Breast epithelium (tissue), 4 donors: Measurements from ENCODE around the gene EXO1. TPM values are rescaled to one million over a fixed set of nuclear protein-coding genes. Genes with fewer than 3 reads are reported as not detected.
"Not testable (repeated sequence)": the region's sequence is repeated elsewhere in the genome, so short reads cannot be mapped to it uniquely, and the experiment has no call there.

Experiments
- DNase-seq, 2 donors: peaks; one replicate each; pipeline ENCODE4 v3.0.0-alpha.2; 2019; ENCODE audit warnings: low spot score in 2 of 2
- H3K27ac ChIP-seq, 2 donors: fragments of 200-600 bp; sonication (generic) in 1 of 2; one replicate each; pipeline ENCODE4 v1.5.1; 2016 to 2019; ENCODE audit warnings: mild to moderate bottlenecking in 1 of 2
- H3K27me3 ChIP-seq, 2 donors: fragments of 200-600 bp; sonication (generic) in 1 of 2; one replicate each; pipeline versions ENCODE4 v1.5.1 to v1.6.0; 2017 to 2019; ENCODE audit warnings: control low read depth in 1 of 2, mild to moderate bottlenecking in 1 of 2
- H3K36me3 ChIP-seq: fragments of 200-600 bp; one replicate; pipeline ENCODE4 v1.5.1; 2019
- H3K4me1 ChIP-seq, 2 donors: fragments of 200-600 bp; sonication (generic); one replicate each; pipeline ENCODE4 v1.5.1; 2016 to 2019; ENCODE audit warnings: control low read depth in 1 of 2
- H3K4me3 ChIP-seq, 3 donors: fragments of 200-600 bp; sonication (generic); 1 replicate in 2 of 3; 2 replicates in 1 of 3; pipeline ENCODE4 v1.5.1; 2016 to 2019; ENCODE audit warnings: mild to moderate bottlenecking in 3 of 3, moderate library complexity in 2 of 3
- H3K9me3 ChIP-seq, 2 donors: fragments of 200-600 bp; sonication (generic) in 1 of 2; one replicate each; pipeline ENCODE4 v1.5.1; 2016 to 2019; ENCODE audit warnings: control low read depth in 1 of 2
- POLR2A ChIP-seq: fragments of 450-650 bp; IDR thresholded peaks from one replicate; pipeline ENCODE4 v1.6.1; 2016; ENCODE audit warnings: antibody characterized with exemption, mild to moderate bottlenecking, moderate library complexity
- POLR2AphosphoS5 ChIP-seq, 3 donors: sonication (generic); formaldehyde crosslinking; IDR thresholded peaks; one replicate each; pipeline ENCODE4 v1.6.1; 2017; ENCODE audit warnings: antibody characterized with exemption in 3 of 3
- intact Hi-C: fragments of 100-400 bp; cut with DNase I; formaldehyde crosslinking; loops from one replicate; pipeline ENCODE4 v1.15.1; 2023; ENCODE audit warnings: low total_unique reads
- total RNA-seq, 3 donors: library from RNA; depleted of rRNA; stranded (reverse); fragments of >200 nt; gene quantifications; one replicate each; pipeline ENCODE4 v1.1.0, GENCODE V29; 2016
- TF ChIP-seq, protein P1 (sequence below), 3 donors: fragments of 450-650 bp; IDR thresholded peaks; one replicate each; pipeline ENCODE4 v1.5.1; 2016 to 2017; ENCODE audit warnings: antibody characterized with exemption in 3 of 3, mild to moderate bottlenecking in 3 of 3, moderate library complexity in 3 of 3

EXO1 gene
- under 1 TPM in 1 of 3 donors, not detected in 2; 0.16 TPM for total RNA-seq

DNA sequence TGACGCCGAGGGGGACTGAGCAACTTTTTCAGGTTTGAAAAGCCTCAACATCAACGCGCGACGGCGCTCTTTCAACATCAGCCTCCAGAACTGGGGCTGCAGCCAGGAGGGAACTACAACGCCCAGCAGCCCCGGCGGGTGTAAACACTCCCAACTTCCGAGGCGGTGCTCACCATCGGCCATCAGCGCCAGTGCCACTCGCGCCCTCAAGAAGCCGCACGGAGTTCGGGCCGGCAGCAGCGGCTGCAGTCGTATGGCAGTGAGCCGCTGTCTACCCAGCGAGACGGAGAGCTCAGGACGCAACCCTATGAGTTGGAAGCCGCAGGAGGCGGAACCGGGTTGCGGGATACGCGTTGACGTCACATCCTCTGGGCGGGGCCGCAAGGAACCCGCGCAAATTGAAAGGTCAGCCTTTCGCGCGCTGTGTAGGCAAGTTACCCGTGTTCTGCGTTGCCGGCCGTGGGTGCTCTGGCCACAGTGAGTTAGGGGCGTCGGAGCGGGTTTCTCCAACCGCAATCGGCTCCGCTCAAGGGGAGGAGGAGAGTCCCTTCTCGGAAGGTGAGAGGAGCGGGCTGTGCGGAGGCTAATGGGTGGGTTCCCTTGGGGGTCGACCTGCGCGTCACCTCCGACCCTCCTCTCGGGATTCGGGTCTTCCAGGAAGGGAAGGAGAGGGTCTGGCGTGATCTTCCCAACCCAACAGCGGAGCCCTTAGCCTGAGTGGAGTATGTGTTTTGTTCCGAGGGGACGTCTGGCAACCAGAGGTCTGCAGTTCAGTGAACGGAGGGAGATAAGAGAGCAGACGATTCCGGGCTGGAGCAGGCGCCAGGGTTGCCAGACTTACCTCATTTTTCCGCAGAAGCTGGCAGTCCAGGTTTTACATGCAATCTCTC is at the start of gene EXO1:
TSS of gene EXO1 (plus strand) at position 409 of the 890 bp plus-strand sequence. CDS start 2,222 bp downstream, outside the sequence.
- peak; percentile 66 to 75 for DNase-seq
- intact Hi-C loops: no loop called here
- Histone ChIP-seq H3K4me1 (peaks cover 4 to 5% of the 10 kb centered on the region in 2 donors), H3K27ac (peak within 1 kb of the TSS; percentile 97), H3K36me3 (no peaks in the 10 kb centered on the region), H3K27me3 (no peaks in the 10 kb centered on the region), H3K9me3 (no peaks in the 10 kb centered on the region), H3K4me3 (peak within 1 kb of the TSS; percentile 79 to 87 (median 85))
- TF ChIP-seq, protein P1, sequence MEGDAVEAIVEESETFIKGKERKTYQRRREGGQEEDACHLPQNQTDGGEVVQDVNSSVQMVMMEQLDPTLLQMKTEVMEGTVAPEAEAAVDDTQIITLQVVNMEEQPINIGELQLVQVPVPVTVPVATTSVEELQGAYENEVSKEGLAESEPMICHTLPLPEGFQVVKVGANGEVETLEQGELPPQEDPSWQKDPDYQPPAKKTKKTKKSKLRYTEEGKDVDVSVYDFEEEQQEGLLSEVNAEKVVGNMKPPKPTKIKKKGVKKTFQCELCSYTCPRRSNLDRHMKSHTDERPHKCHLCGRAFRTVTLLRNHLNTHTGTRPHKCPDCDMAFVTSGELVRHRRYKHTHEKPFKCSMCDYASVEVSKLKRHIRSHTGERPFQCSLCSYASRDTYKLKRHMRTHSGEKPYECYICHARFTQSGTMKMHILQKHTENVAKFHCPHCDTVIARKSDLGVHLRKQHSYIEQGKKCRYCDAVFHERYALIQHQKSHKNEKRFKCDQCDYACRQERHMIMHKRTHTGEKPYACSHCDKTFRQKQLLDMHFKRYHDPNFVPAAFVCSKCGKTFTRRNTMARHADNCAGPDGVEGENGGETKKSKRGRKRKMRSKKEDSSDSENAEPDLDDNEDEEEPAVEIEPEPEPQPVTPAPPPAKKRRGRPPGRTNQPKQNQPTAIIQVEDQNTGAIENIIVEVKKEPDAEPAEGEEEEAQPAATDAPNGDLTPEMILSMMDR (IDR thresholded peaks at IDR 0.05): no peak
- TF ChIP-seq POLR2A (no peak), POLR2AphosphoS5 (IDR thresholded peaks at IDR 0.05) (peak; percentile 26 to 70 (median 61))

DNA sequence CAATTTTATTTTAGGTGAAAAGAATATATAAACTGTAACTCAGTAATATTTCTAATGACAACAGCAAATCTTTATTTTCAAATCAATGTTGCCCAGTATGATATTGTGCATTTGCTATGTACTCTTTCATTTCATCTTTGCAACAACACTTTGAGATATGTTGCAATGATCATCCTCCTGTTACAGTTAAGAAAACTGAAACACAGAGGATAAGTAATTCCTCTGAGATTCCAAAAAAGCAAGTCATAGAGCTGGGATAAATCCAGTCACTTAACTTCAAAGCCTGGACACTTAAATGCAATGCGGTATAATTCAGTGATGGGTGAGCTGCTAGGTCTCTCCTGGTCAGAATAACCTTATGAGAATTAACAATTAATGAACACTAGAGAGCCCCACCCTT is 48.6 kb upstream of the EXO1 start:
- TF ChIP-seq POLR2A (no peak), POLR2AphosphoS5 (IDR thresholded peaks at IDR 0.05) (no peak)
- TF ChIP-seq, protein P1 (IDR thresholded peaks at IDR 0.05): no peak

GRCh38 chr1:241800640-241801039 is 47.4 kb upstream of the EXO1 start:
- Histone ChIP-seq H3K4me1 (no peaks in the 10 kb centered on the region), H3K27me3 (no peaks in the 10 kb centered on the region), H3K9me3 (no peaks in the 10 kb centered on the region), H3K36me3 (no peaks in the 10 kb centered on the region), H3K27ac (no peak overlapping the region), H3K4me3 (no peak overlapping the region)
- intact Hi-C loops: no loop called here
- TF ChIP-seq POLR2A: no peak
- TF ChIP-seq, protein P1 (IDR thresholded peaks at IDR 0.05): no peak
- DNase-seq: no peak

More for the DNA sequence above, 48.6 kb upstream of the EXO1 start:
- DNase-seq: no peak
- Histone ChIP-seq H3K27ac (no peak overlapping the region), H3K36me3 (no peaks in the 10 kb centered on the region), H3K9me3 (no peaks in the 10 kb centered on the region), H3K27me3 (no peaks in the 10 kb centered on the region), H3K4me3 (no peak overlapping the region), H3K4me1 (no peaks in the 10 kb centered on the region)
- intact Hi-C loops: no loop called here

DNA sequence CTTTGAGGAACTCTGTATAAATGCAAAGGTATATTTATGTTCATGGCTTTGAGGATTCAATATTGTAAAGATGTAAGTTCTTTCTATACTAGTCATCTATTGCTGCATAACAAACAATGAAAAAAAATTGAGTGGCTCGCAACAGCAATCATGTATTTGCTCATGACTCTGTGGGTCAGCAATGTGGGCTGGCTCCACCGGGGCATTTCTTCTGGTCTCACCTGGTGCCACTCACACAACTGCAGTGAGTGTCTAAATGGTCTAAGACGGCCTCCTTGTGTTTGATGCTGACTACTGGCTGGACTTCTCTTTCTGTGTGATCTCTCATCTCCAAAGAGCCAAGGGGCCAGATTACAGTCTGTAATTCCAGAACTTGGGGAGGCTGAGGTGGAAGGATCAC is 45.1 kb upstream of the EXO1 start:
- Histone ChIP-seq H3K27me3 (no peaks in the 10 kb centered on the region), H3K9me3 (no peaks in the 10 kb centered on the region), H3K4me1 (no peaks in the 10 kb centered on the region), H3K27ac (no peak overlapping the region), H3K4me3 (no peak overlapping the region), H3K36me3 (no peaks in the 10 kb centered on the region)
- no peak for DNase-seq
- intact Hi-C loops: no loop called here
- TF ChIP-seq POLR2A: no peak
- TF ChIP-seq, protein P1 (IDR thresholded peaks at IDR 0.05): no peak
- TF ChIP-seq POLR2AphosphoS5 (IDR thresholded peaks at IDR 0.05): no peak

GRCh38 chr1:241804706-241805105 is 43.3 kb upstream of the EXO1 start:
- H3K27ac ChIP-seq, H3K36me3 ChIP-seq, intact Hi-C loops, H3K27me3 ChIP-seq, H3K4me3 ChIP-seq, H3K9me3 ChIP-seq, DNase-seq, H3K4me1 ChIP-seq: not testable (repeated sequence)
